WERI-Rb-1 (cell line): ENCODE results near the gene KLHL3.
A peak's percentile ranks its signal among the peaks of the same experiment; 100 is the strongest.

Experiments used
- DNase-seq: peaks from one replicate; pipeline ENCODE4 v3.0.0-alpha.2; 2020
- H3K27ac ChIP-seq: fragments of 250-450 bp; sonication (Bioruptor Pico); 2 replicates; pipeline ENCODE4 v1.5.1; 2020; ENCODE audit warnings: mild to moderate bottlenecking, moderate library complexity
- H3K27me3 ChIP-seq: fragments of 250-450 bp; sonication (Bioruptor Pico); 2 replicates; pipeline ENCODE4 v1.5.1; 2021; ENCODE audit warnings: mild to moderate bottlenecking, low read depth, moderate library complexity; ENCODE audit not compliant: insufficient read depth, severe bottlenecking
- H3K36me3 ChIP-seq: fragments of 250-450 bp; sonication (Bioruptor Pico); 2 replicates; pipeline ENCODE4 v1.5.1; 2020; ENCODE audit warnings: mild to moderate bottlenecking, moderate library complexity
- H3K4me3 ChIP-seq: 2 replicates; pipeline ENCODE4 v1.5.1; 2011; ENCODE audit warnings: low read depth, mild to moderate bottlenecking, control low read depth, low read length
- H3K9me3 ChIP-seq: fragments of 250-450 bp; sonication (Bioruptor Pico); 2 replicates; pipeline ENCODE4 v1.5.1; 2021; ENCODE audit warnings: mild to moderate bottlenecking, moderate library complexity; ENCODE audit not compliant: severe bottlenecking
- CTCF ChIP-seq: IDR thresholded peaks from 2 replicates; pipeline ENCODE4 v1.5.1; 2011; ENCODE audit warnings: low read depth, mild to moderate bottlenecking, control low read depth, inconsistent platforms, low read length

The KLHL3 gene

GRCh38 chr5:137681191-137681590 lies 54.7 kb downstream of the KLHL3 start:
- H3K4me3 ChIP-seq, result no peak overlapping the region
- no peak for DNase-seq
- no peaks in the 10 kb centered on the region for H3K27me3 ChIP-seq
- H3K36me3 ChIP-seq, result no peaks in the 10 kb centered on the region
- H3K27ac ChIP-seq, result no peak overlapping the region
- H3K9me3 ChIP-seq, result no peaks in the 10 kb centered on the region
- no peak for TF ChIP-seq CTCF

GRCh38 chr5:137679910-137680309 lies 56.0 kb downstream of the KLHL3 start:
- Histone ChIP-seq H3K27ac (no peak overlapping the region), H3K27me3 (no peaks in the 10 kb centered on the region), H3K4me3 (no peak overlapping the region), H3K9me3 (no peaks in the 10 kb centered on the region), H3K36me3 (no peaks in the 10 kb centered on the region; the same call in 1 of the 2 replicates)
- DNase-seq, result no peak
- TF ChIP-seq CTCF, result no peak

- Histone ChIP-seq H3K27ac (no peak overlapping the region), H3K36me3 (no peaks in the 10 kb centered on the region; the same call in 1 of the 2 replicates), H3K27me3 (no peaks in the 10 kb centered on the region), H3K4me3 (no peak overlapping the region), H3K9me3 (no peaks in the 10 kb centered on the region)
- DNase-seq, result no peak
- no peak for TF ChIP-seq CTCF
These were observed 56.7 kb downstream of the KLHL3 start for GRCh38 chr5:137679195-137679594.

GRCh38 chr5:137672881-137673280 lies 63.0 kb downstream of the KLHL3 start:
- peak; percentile 25 for DNase-seq
- no peaks in the 10 kb centered on the region for H3K9me3 ChIP-seq
- TF ChIP-seq CTCF, result no peak

GRCh38 chr5:137672001-137672400 lies 63.9 kb downstream of the KLHL3 start:
- Histone ChIP-seq H3K4me3 (no peak overlapping the region), H3K9me3 (no peaks in the 10 kb centered on the region), H3K27ac (no peak overlapping the region), H3K27me3 (no peaks in the 10 kb centered on the region), H3K36me3 (no peaks in the 10 kb centered on the region; the same call in 1 of the 2 replicates)
- DNase-seq, result no peak
- TF ChIP-seq CTCF, result no peak

More at GRCh38 chr5:137672881-137673280, 63.0 kb downstream of the KLHL3 start:
- Histone ChIP-seq H3K27ac (no peak overlapping the region), H3K27me3 (no peaks in the 10 kb centered on the region), H3K4me3 (no peak overlapping the region), H3K36me3 (no peaks in the 10 kb centered on the region; the same call in 1 of the 2 replicates)

- Histone ChIP-seq H3K27me3 (no peaks in the 10 kb centered on the region), H3K4me3 (no peak overlapping the region)
- DNase-seq, result no peak
These were observed 66.1 kb downstream of the KLHL3 start for GRCh38 chr5:137669811-137670210.

More at GRCh38 chr5:137669811-137670210, 66.1 kb downstream of the KLHL3 start:
- no peaks in the 10 kb centered on the region for H3K36me3 ChIP-seq
- no peaks in the 10 kb centered on the region for H3K9me3 ChIP-seq
- TF ChIP-seq CTCF, result no peak
- no peak overlapping the region for H3K27ac ChIP-seq
